ENCODE measurements around the gene BBS10. TPM values are rescaled to one million over a fixed set of nuclear protein-coding genes. Genes with fewer than 3 reads are reported as not detected.

BBS10 gene
- total and polyA plus RNA-seq, 2 of the 8 experiments (the other 6 are each of a cell fraction or from before 2014, with no cell fraction given), result 4.4 to 9.2 TPM

- Histone ChIP-seq H3K14ac (ENCODE audit: insufficient read length) (no peak overlapping the region), H4K5ac (ENCODE audit: insufficient read length, low read depth, low read length) (no peak overlapping the region), H2BK20ac (ENCODE audit: low read length) (no peak overlapping the region), H3K23ac (ENCODE audit: insufficient read length) (no peak overlapping the region), H3K79me2 (ENCODE audit: control insufficient read depth in 1 of 2, insufficient read depth in 2 of 2, low read length in 2 of 2) (no peaks in the 10 kb centered on the region), H3K27ac (ENCODE audit: low read depth, low read length) (no peak overlapping the region), H2AK5ac (ENCODE audit: low read depth, low read length) (no peak overlapping the region), H2BK15ac (ENCODE audit: low read length) (no peak overlapping the region), H3K4ac (replicated peaks; ENCODE audit: insufficient read length, low read depth, low read length) (no peak overlapping the region), H2AFZ (ENCODE audit: low read length) (no peak overlapping the region), H3K18ac (ENCODE audit: extremely low read depth, low read length) (no peak overlapping the region), H2BK120ac (replicated peaks; ENCODE audit: low read depth, low read length) (no peak overlapping the region), H3K27me3 (replicated peaks in 1 of 4; ENCODE audit: control insufficient read depth in 3 of 4, extremely low read depth in 1 of 4, insufficient read depth in 3 of 4, low read length in 3 of 4) (no peaks in the 10 kb centered on the region), H3K23me2 (ENCODE audit: low read depth, low read length) (no peaks in the 10 kb centered on the region; the same call in 1 of the 2 replicates), H3K9me3 (ENCODE audit: insufficient read depth in 2 of 2, low read depth in 1 of 2, low read length in 1 of 2) (peaks cover 0 to 8% of the 10 kb centered on the region in 2 experiments; a peak in 1 of 4 replicates), H3K9ac (replicated peaks in 1 of 4; ENCODE audit: extremely low read depth in 1 of 4, low read depth in 3 of 4, low read length in 3 of 4) (no peak overlapping the region), H3K4me1 (replicated peaks in 1 of 4; ENCODE audit: control insufficient read depth in 3 of 4, insufficient read depth in 4 of 4, low read length in 3 of 4) (no peaks in the 10 kb centered on the region), H4K20me1 (replicated peaks in 1 of 2; ENCODE audit: control insufficient read depth in 1 of 2, insufficient read depth in 2 of 2, low read length in 2 of 2) (no peaks in the 10 kb centered on the region), H3K4me2 (ENCODE audit: insufficient read depth in 1 of 2, low read depth in 2 of 2, low read length in 2 of 2) (no peak overlapping the region), H3K56ac (replicated peaks; ENCODE audit: insufficient read length, low read depth, low read length) (peak overlapping the region; percentile 70), H3K4me3 (ENCODE audit: extremely low read depth in 1 of 4, insufficient read depth in 2 of 4, low read depth in 3 of 4, low read length in 4 of 4) (no peak overlapping the region), H3K36me3 (ENCODE audit: control insufficient read depth in 2 of 4, insufficient read depth in 4 of 4, low read length in 3 of 4) (no peaks in the 10 kb centered on the region), H4K8ac (ENCODE audit: extremely low read depth, insufficient read depth, low read length) (no peak overlapping the region), H4K91ac (replicated peaks; ENCODE audit: insufficient read length, low read length) (no peak overlapping the region), H3K79me1 (ENCODE audit: low read depth, low read length) (no peaks in the 10 kb centered on the region), H2BK12ac (ENCODE audit: low read depth, low read length) (no peak overlapping the region), H2BK5ac (ENCODE audit: low read depth, low read length) (no peak overlapping the region)
- CTCF ChIA-PET (ENCODE audit: partially characterized antibody), result no interaction called here
- POLR2A ChIA-PET (ENCODE audit: partially characterized antibody), result no interaction called here
- DNase-seq (ENCODE audit: low read depth in 1 of 2, low spot score in 2 of 2) (no peak), FAIRE-seq (no peak)
- WGBS, 2 experiments (ENCODE audit: extremely low coverage in 1 of 2, insufficient coverage in 1 of 2, insufficient read length in 1 of 2, insufficient replicate concordance in 2 of 2, low coverage in 1 of 2, low lambda C conversion rate in 2 of 2, missing lambda C conversion rate in 1 of 2), result 88% methylated on average over 2 of the region's 2 CpGs; no CpG with 5 or more reads in 1 of the 2 experiments
- TF ChIP-seq ASH2L (IDR thresholded peaks at IDR 0.05; ENCODE audit: low read length) (no peak), NRF1 (IDR thresholded peaks at IDR 0.05; ENCODE audit: low read depth, low read length) (no peak), SP1 (IDR thresholded peaks at IDR 0.05; ENCODE audit: low read depth, low read length) (no peak), MAX (IDR thresholded peaks at IDR 0.05) (no peak)
These were observed 19.1 kb downstream of the BBS10 start for GRCh38 chr12:76329159-76329558.

All from H1 (cell line).